Esophagus muscularis mucosa (tissue), 4 donors: ENCODE measurements around the gene PHKA2. TPM values are rescaled to one million over a fixed set of nuclear protein-coding genes. Genes with fewer than 3 reads are reported as not detected.

Source experiments
- DNase-seq: peaks from one replicate; pipeline ENCODE4 v3.0.0-alpha.2; 2017; ENCODE audit errors: extremely low spot score
- H3K27ac ChIP-seq, 4 donors: fragments of 200-600 bp; sonication (generic); replicated peaks in 1 of 4; 1 replicate in 3 of 4; 2 replicates in 1 of 4; pipeline ENCODE4 v1.5.1; 2016 to 2019; ENCODE audit warnings: mild to moderate bottlenecking in 1 of 4
- H3K27me3 ChIP-seq, 4 donors: fragments of 200-600 bp; sonication (generic); one replicate each; pipeline versions ENCODE4 v1.5.1 to v1.6.0; 2016 to 2019
- H3K36me3 ChIP-seq, 4 donors: fragments of 200-600 bp; sonication (generic); one replicate each; pipeline ENCODE4 v1.5.1; 2016 to 2019
- H3K4me1 ChIP-seq, 4 donors: fragments of 200-600 bp; sonication (generic); one replicate each; pipeline ENCODE4 v1.5.1; 2016 to 2019
- H3K4me3 ChIP-seq, 4 donors: fragments of 200-600 bp; sonication (generic); 1 replicate in 2 of 4; 2 replicates in 2 of 4; pipeline ENCODE4 v1.5.1; 2016 to 2019; ENCODE audit warnings: mild to moderate bottlenecking in 4 of 4, moderate library complexity in 1 of 4
- H3K9me3 ChIP-seq, 4 donors: fragments of 200-600 bp; sonication (generic); 1 replicate in 3 of 4; 2 replicates in 1 of 4; pipeline ENCODE4 v1.5.1; 2016 to 2019
- EP300 ChIP-seq: sonication (generic); formaldehyde crosslinking; IDR thresholded peaks from one replicate; pipeline ENCODE4 v1.6.1; 2017; ENCODE audit warnings: antibody characterized with exemption
- POLR2A ChIP-seq: fragments of 450-650 bp; IDR thresholded peaks from one replicate; pipeline ENCODE4 v1.6.1; 2017; ENCODE audit warnings: antibody characterized with exemption, moderate library complexity, mild to moderate bottlenecking, low read depth
- POLR2AphosphoS5 ChIP-seq, 2 donors: sonication (generic); formaldehyde crosslinking; IDR thresholded peaks; one replicate each; pipeline ENCODE4 v1.6.1; 2017; ENCODE audit warnings: antibody characterized with exemption in 2 of 2
- WGBS: methylation state at CpG from one replicate; pipeline ENCODE4 v1.1.5; 2018; 5-methylcytosine and 5-hydroxymethylcytosine counted together
- intact Hi-C: fragments of 100-400 bp; cut with DNase I; formaldehyde crosslinking; loops from one replicate; pipeline ENCODE4 v1.15.1; 2023
- total RNA-seq, 4 donors: library from RNA; depleted of rRNA; stranded (reverse); fragments of >200 nt; gene quantifications; one replicate each; pipeline versions ENCODE4 v1.1.0 to v1.2.1, GENCODE V29; 2016
- TF ChIP-seq, protein P1 (sequence below), 3 experiments: fragments of 200-600 bp in 2 of 3; fragments of 450-650 bp in 1 of 3; sonication (generic) in 2 of 3; IDR thresholded peaks; one replicate each; pipeline ENCODE4 v1.5.1; 2017 to 2019; ENCODE audit warnings: antibody characterized with exemption in 3 of 3, mild to moderate bottlenecking in 2 of 3, moderate library complexity in 1 of 3

PHKA2 gene
- total RNA-seq, 4 donors from 2014 or later, result 9.8 to 20.7 (median 15.4) TPM

- intact Hi-C loops, result no loop called here
- no peak overlapping the region for H3K4me3 ChIP-seq
- TF ChIP-seq POLR2A (no peak), EP300 (no peak), POLR2AphosphoS5 (IDR thresholded peaks at IDR 0.05) (no peak)
- TF ChIP-seq, protein P1, sequence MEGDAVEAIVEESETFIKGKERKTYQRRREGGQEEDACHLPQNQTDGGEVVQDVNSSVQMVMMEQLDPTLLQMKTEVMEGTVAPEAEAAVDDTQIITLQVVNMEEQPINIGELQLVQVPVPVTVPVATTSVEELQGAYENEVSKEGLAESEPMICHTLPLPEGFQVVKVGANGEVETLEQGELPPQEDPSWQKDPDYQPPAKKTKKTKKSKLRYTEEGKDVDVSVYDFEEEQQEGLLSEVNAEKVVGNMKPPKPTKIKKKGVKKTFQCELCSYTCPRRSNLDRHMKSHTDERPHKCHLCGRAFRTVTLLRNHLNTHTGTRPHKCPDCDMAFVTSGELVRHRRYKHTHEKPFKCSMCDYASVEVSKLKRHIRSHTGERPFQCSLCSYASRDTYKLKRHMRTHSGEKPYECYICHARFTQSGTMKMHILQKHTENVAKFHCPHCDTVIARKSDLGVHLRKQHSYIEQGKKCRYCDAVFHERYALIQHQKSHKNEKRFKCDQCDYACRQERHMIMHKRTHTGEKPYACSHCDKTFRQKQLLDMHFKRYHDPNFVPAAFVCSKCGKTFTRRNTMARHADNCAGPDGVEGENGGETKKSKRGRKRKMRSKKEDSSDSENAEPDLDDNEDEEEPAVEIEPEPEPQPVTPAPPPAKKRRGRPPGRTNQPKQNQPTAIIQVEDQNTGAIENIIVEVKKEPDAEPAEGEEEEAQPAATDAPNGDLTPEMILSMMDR (IDR thresholded peaks at IDR 0.05), result no peak
- DNase-seq, result no peak
- peaks cover 0 to 50% (median 17%) of the 10 kb centered on the region in 4 donors for H3K36me3 ChIP-seq
- WGBS, result 78% methylated on average over 2 of the region's 2 CpGs
- no peaks in the 10 kb centered on the region for H3K9me3 ChIP-seq
- no peaks in the 10 kb centered on the region for H3K27me3 ChIP-seq
- H3K4me1 ChIP-seq, result no peaks in the 10 kb centered on the region
- H3K27ac ChIP-seq, result no peak overlapping the region
Measured at GRCh38 chrX:18941896-18942295, 42.0 kb downstream of the PHKA2 start.

DNA sequence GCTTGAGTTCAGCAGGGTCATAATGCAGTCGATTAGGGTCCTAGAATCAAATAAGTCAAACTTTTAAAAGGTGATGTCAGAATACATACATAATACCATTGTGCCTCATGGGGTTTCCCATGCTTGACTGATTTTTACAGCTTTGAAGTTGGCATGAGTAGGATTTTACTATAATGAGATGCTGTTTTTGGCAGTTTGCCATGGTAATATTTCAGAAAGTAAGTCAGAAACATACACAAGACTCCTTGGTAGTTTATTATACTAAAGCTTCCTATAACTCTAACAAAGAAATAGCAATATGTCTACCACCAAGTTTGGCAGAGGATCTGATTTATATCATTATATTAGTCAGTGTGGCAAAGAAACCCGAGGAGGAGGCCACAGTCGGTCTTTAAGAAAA lies 45.2 kb downstream of the PHKA2 start:
- WGBS, result 56% methylated on average over 3 of the region's 3 CpGs

DNA sequence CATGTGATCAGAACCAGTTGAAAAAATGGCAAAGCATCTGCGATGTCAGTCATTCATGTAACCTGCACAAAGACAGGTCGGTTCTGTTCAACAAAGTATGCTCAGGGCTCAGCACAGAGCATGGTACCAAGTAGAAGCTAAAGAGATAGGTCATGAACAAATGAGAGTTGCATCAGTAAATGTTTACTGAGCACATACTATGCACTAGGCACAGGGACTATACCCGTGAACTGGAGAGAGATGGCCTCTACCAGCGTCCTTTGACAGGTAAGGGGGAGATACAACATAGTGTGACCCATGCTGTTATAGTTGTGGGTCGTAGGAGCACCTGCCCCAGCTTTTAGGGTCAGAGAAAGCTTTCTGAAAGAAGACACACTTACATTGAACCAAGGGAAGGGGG lies 46.7 kb downstream of the PHKA2 start:
- no peaks in the 10 kb centered on the region for H3K4me1 ChIP-seq
- no peaks in the 10 kb centered on the region for H3K9me3 ChIP-seq
- intact Hi-C loops, result loop anchor here (10.0 kb wide), 1 partner anchor 398 kb away; no protein-coding TSS in a partner anchor
- WGBS, result 65% methylated on average over 4 of the region's 5 CpGs
- peaks cover 0 to 43% (median 26%) of the 10 kb centered on the region in 4 donors for H3K36me3 ChIP-seq
- TF ChIP-seq EP300 (no peak), POLR2AphosphoS5 (IDR thresholded peaks at IDR 0.05) (no peak), POLR2A (no peak)
- TF ChIP-seq, protein P1 (IDR thresholded peaks at IDR 0.05), result no peak
- no peaks in the 10 kb centered on the region for H3K27me3 ChIP-seq
- H3K4me3 ChIP-seq, result no peak overlapping the region
- no peak for DNase-seq
- H3K27ac ChIP-seq, result no peak overlapping the region

More for the DNA sequence above, 45.2 kb downstream of the PHKA2 start:
- no peak for DNase-seq
- Histone ChIP-seq H3K36me3 (peaks cover 0 to 53% (median 23%) of the 10 kb centered on the region in 4 donors), H3K27ac (no peak overlapping the region), H3K4me3 (no peak overlapping the region), H3K4me1 (no peaks in the 10 kb centered on the region), H3K27me3 (no peaks in the 10 kb centered on the region), H3K9me3 (no peaks in the 10 kb centered on the region)
- intact Hi-C loops, result loop anchor here (10.0 kb wide), 1 partner anchor 396 kb away; no protein-coding TSS in a partner anchor
- TF ChIP-seq POLR2A (no peak), EP300 (no peak), POLR2AphosphoS5 (IDR thresholded peaks at IDR 0.05) (no peak)
- TF ChIP-seq, protein P1 (IDR thresholded peaks at IDR 0.05), result no peak

DNA sequence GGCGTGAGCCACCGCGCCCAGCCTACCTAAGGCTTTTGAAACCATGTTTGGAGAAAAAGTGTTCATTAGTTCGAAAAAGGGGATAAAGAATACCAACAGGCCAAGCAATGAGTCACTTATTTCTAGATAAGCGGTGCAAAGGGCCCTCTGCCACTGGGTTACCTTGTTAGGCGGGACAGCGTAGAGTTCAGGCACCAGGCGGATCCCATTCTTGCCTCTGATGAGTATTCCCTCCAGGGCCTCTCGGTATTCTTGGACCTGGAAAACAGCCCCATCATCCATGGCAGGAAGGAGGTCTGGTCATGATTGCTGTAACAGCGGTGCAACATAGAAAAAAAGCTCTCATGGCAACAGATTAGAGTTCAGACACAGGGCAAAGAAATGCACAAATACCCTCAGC lies 48.0 kb downstream of the PHKA2 start:
- no peak for DNase-seq
- no peaks in the 10 kb centered on the region for H3K27me3 ChIP-seq
- H3K4me3 ChIP-seq, result no peak overlapping the region
- H3K27ac ChIP-seq, result no peak overlapping the region
- intact Hi-C loops, result loop anchor here (10.0 kb wide), 1 partner anchor 399 kb away; no protein-coding TSS in a partner anchor
- WGBS, result 85% methylated on average over 10 of the region's 10 CpGs
- H3K4me1 ChIP-seq, result no peaks in the 10 kb centered on the region
- peaks cover 0 to 47% (median 29%) of the 10 kb centered on the region in 4 donors for H3K36me3 ChIP-seq
- no peak for TF ChIP-seq EP300
- TF ChIP-seq, protein P1 (IDR thresholded peaks at IDR 0.05), result no peak
- TF ChIP-seq POLR2A, result no peak
- TF ChIP-seq POLR2AphosphoS5 (IDR thresholded peaks at IDR 0.05), result no peak
- H3K9me3 ChIP-seq, result no peaks in the 10 kb centered on the region

- intact Hi-C loops, result loop anchor here (10.0 kb wide), 1 partner anchor 400 kb away; no protein-coding TSS in a partner anchor
- DNase-seq, result no peak
- no peak overlapping the region for H3K4me3 ChIP-seq
- 71% methylated on average over 3 of the region's 3 CpGs for WGBS
- no peak overlapping the region for H3K27ac ChIP-seq
- H3K4me1 ChIP-seq, result no peaks in the 10 kb centered on the region
- peaks cover 0 to 51% (median 29%) of the 10 kb centered on the region in 4 donors for H3K36me3 ChIP-seq
- no peaks in the 10 kb centered on the region for H3K27me3 ChIP-seq
- TF ChIP-seq POLR2A (no peak), POLR2AphosphoS5 (IDR thresholded peaks at IDR 0.05) (no peak), EP300 (no peak)
- TF ChIP-seq, protein P1 (IDR thresholded peaks at IDR 0.05), result no peak
- H3K9me3 ChIP-seq, result no peaks in the 10 kb centered on the region
Measured at GRCh38 chrX:18934708-18935107, 49.2 kb downstream of the PHKA2 start.
